AML-193 (cell line): ENCODE results near the gene CHCHD6.
"Not testable (repeated sequence)": the region's sequence is repeated elsewhere in the genome, so short reads cannot be mapped to it uniquely, and the experiment has no call there.

Experiments
- DNase-seq, 2 experiments: peaks; one replicate each; lab custom pipeline; 2025; lab: John Stamatoyannopoulos, UW

CHCHD6 gene

GRCh38 chr3:126766653-126767052 lies 62.6 kb downstream of the CHCHD6 start:
- no peak for DNase-seq

- DNase-seq, result no peak
These were observed 64.9 kb downstream of the CHCHD6 start for GRCh38 chr3:126768903-126769302.

GRCh38 chr3:126770096-126770495 lies 66.1 kb downstream of the CHCHD6 start:
- DNase-seq, result no peak

- no peak for DNase-seq
These were observed 69.1 kb downstream of the CHCHD6 start for GRCh38 chr3:126773167-126773566.

- no peak for DNase-seq
These were observed 69.7 kb downstream of the CHCHD6 start for GRCh38 chr3:126773783-126774182.

GRCh38 chr3:126777366-126777765 lies 73.3 kb downstream of the CHCHD6 start:
- DNase-seq, result no peak

- no peak for DNase-seq
These were observed 76.6 kb downstream of the CHCHD6 start for GRCh38 chr3:126780666-126781065.

- DNase-seq, result no peak
These were observed 77.4 kb downstream of the CHCHD6 start for GRCh38 chr3:126781406-126781805.

GRCh38 chr3:126781889-126782491 lies 78.0 kb downstream of the CHCHD6 start:
- DNase-seq, result no peak

GRCh38 chr3:126782536-126782935 lies 78.5 kb downstream of the CHCHD6 start:
- no peak for DNase-seq

- no peak for DNase-seq
These were observed 80.2 kb downstream of the CHCHD6 start for GRCh38 chr3:126784254-126784653.

- DNase-seq, result not testable (repeated sequence)
These were observed 87.3 kb downstream of the CHCHD6 start for GRCh38 chr3:126791320-126791719.

- DNase-seq, result no peak
These were observed 89.0 kb downstream of the CHCHD6 start for GRCh38 chr3:126792998-126793397.

GRCh38 chr3:126797563-126797962 lies 93.5 kb downstream of the CHCHD6 start:
- no peak for DNase-seq

GRCh38 chr3:126798521-126798920 lies 94.5 kb downstream of the CHCHD6 start:
- DNase-seq, result no peak

GRCh38 chr3:126799099-126799498 lies 95.1 kb downstream of the CHCHD6 start:
- no peak for DNase-seq

- not testable (repeated sequence) for DNase-seq
These were observed 97.3 kb downstream of the CHCHD6 start for GRCh38 chr3:126801312-126801711.

GRCh38 chr3:126807795-126808194 lies 103.8 kb downstream of the CHCHD6 start:
- DNase-seq, result no peak

GRCh38 chr3:126811530-126811929 lies 107.5 kb downstream of the CHCHD6 start:
- no peak for DNase-seq

- no peak for DNase-seq
These were observed 112.3 kb downstream of the CHCHD6 start for GRCh38 chr3:126816298-126816697.

GRCh38 chr3:126816986-126817777 lies 113.1 kb downstream of the CHCHD6 start:
- DNase-seq, result no peak

GRCh38 chr3:126817781-126818180 lies 113.7 kb downstream of the CHCHD6 start:
- no peak for DNase-seq

- DNase-seq, result no peak
These were observed 114.5 kb downstream of the CHCHD6 start for GRCh38 chr3:126818400-126819095.
